HepG2 (cell line): ENCODE results near the gene GNB1. TPM values are rescaled to one million over a fixed set of nuclear protein-coding genes. Genes with fewer than 3 reads are reported as not detected.

Experiments
- ATAC-seq: fragments of 200-7000 bp; cut with Tn5 transposase; 3 replicates; pipeline ENCODE4 v1.9.1; 2020; ENCODE audit warnings: mild to moderate bottlenecking, moderate library complexity
- BruUV-seq: library from RNA; stranded (reverse); fragments of 400-500 nt; replicated peaks from 2 replicates; lab custom pipeline; 2021; lab: Mats Ljungman, UMichigan
- CTCF ChIA-PET: fragments of 300-600 bp; formaldehyde crosslinking; extraction: SDS; loops from one replicate; lab custom pipeline; 2021; ENCODE audit warnings: low total read pairs, inconsistent platforms, low intra/inter-chr PET ratio; lab: Yijun Ruan, JAX
- POLR2A ChIA-PET: fragments of 350-600 bp; sonication (Branson Sonifier 250); formaldehyde crosslinking; loops from one replicate; lab custom pipeline; 2020; ENCODE audit warnings: antibody characterized with exemption, inconsistent platforms; lab: Yijun Ruan, JAX
- DNase-seq: peaks from one replicate; pipeline ENCODE4 v3.0.0-alpha.2; 2015; ENCODE audit warnings: low spot score
- FAIRE-seq: peaks from 3 replicates; lab custom pipeline; 2011; peaks lifted over from hg19 to GRCh38; lab: Jason Lieb, UNC
- H2AFZ ChIP-seq: one replicate; pipeline ENCODE4 v1.6.1; 2011; ENCODE audit warnings: low read length, inconsistent platforms
- H3K27ac ChIP-seq: fragments of 300-600 bp; 3 replicates; pipeline ENCODE4 v1.8.0; 2011; ENCODE audit warnings: mixed run types, mild to moderate bottlenecking, mixed read lengths, low read length, inconsistent platforms; ENCODE audit not compliant: insufficient read depth; ENCODE audit errors: extremely low read length
- H3K27me3 ChIP-seq, 2 experiments: fragments of 200-600 bp in 1 of 2; 2 replicates in 1 of 2; 3 replicates in 1 of 2; pipeline versions ENCODE4 v1.6.0 to v1.8.0; 2011; ENCODE audit warnings: low read length in 2 of 2, mild to moderate bottlenecking in 2 of 2, moderate library complexity in 2 of 2, inconsistent platforms in 1 of 2; ENCODE audit not compliant: insufficient read depth in 2 of 2, control insufficient read depth in 1 of 2
- H3K36me3 ChIP-seq, 2 experiments: fragments of 200-600 bp in 1 of 2; replicated peaks in 1 of 2; 2 replicates in 1 of 2; 3 replicates in 1 of 2; pipeline versions ENCODE4 v1.5.1 to v1.8.0; 2011; ENCODE audit warnings: low read length in 2 of 2, inconsistent platforms in 1 of 2; ENCODE audit not compliant: insufficient read depth in 2 of 2, control insufficient read depth in 1 of 2
- H3K4me1 ChIP-seq: 2 replicates; pipeline ENCODE4 v1.5.1; 2012; ENCODE audit warnings: low read length, inconsistent platforms; ENCODE audit not compliant: insufficient read depth
- H3K4me2 ChIP-seq: 2 replicates; pipeline ENCODE4 v1.6.0; 2011; ENCODE audit warnings: low read depth, low read length, inconsistent platforms
- H3K4me3 ChIP-seq, 3 experiments: fragments of 200-600 bp in 1 of 3; sonication (generic), shearing (Covaris generic) in 1 of 3; replicated peaks in 1 of 3; 2 replicates each; pipeline ENCODE4 v1.5.1; 2011 to 2016; ENCODE audit warnings: low read length in 3 of 3, inconsistent platforms in 2 of 3, low read depth in 2 of 3, mild to moderate bottlenecking in 2 of 3, control low read depth in 1 of 3, mixed read lengths in 1 of 3; ENCODE audit not compliant: insufficient read depth in 1 of 3
- H3K79me2 ChIP-seq: one replicate; pipeline ENCODE4 v1.6.1; 2011; ENCODE audit warnings: low read length, inconsistent platforms; ENCODE audit not compliant: insufficient read depth
- H3K9ac ChIP-seq: 2 replicates; pipeline ENCODE4 v1.6.0; 2011; ENCODE audit warnings: mild to moderate bottlenecking, low read depth, low read length, inconsistent platforms; ENCODE audit not compliant: insufficient read depth
- H3K9me3 ChIP-seq: 2 replicates; pipeline ENCODE4 v1.5.1; 2012; ENCODE audit warnings: mild to moderate bottlenecking, low read length
- H4K20me1 ChIP-seq: 2 replicates; pipeline ENCODE4 v1.6.0; 2011; ENCODE audit warnings: inconsistent platforms, mild to moderate bottlenecking, low read length, moderate library complexity; ENCODE audit not compliant: insufficient read depth
- MAFK ChIP-seq, 2 experiments: IDR thresholded peaks in 1 of 2; conservative IDR thresholded peaks in 1 of 2; 2 replicates each; pipeline ENCODE4 v1.6.1; 2011; ENCODE audit warnings: improper control_type of control experiment in 2 of 2, low read length in 2 of 2
- NFIC ChIP-seq: IDR thresholded peaks from 2 replicates; pipeline ENCODE4 v1.6.1; 2012; ENCODE audit warnings: mild to moderate bottlenecking, low read length, inconsistent platforms
- ONECUT2 ChIP-seq: sonication (generic); formaldehyde crosslinking; IDR thresholded peaks from 2 replicates; pipeline ENCODE4 v1.4.0; 2020; ENCODE audit warnings: missing genetic modification reagents
- SRSF4 ChIP-seq: fragments of 200-400 bp; formaldehyde crosslinking; IDR thresholded peaks from one replicate; pipeline ENCODE4 v1.6.1; 2018; ENCODE audit warnings: mild to moderate bottlenecking, low read depth, low read length, moderate library complexity; ENCODE audit not compliant: poor library complexity, severe bottlenecking
- ZNF567 ChIP-seq: sonication (generic); formaldehyde crosslinking; IDR thresholded peaks from 2 replicates; pipeline ENCODE4 v1.8.1; 2023; ENCODE audit warnings: mild to moderate bottlenecking, missing genetic modification reagents, borderline replicate concordance
- ZNF615 ChIP-seq: sonication (generic); formaldehyde crosslinking; IDR thresholded peaks from 2 replicates; pipeline ENCODE4 v1.5.0; 2020; ENCODE audit warnings: mild to moderate bottlenecking, missing genetic modification reagents, borderline replicate concordance
- WGBS: methylation state at CpG from one replicate; pipeline ENCODE4 v1.1.6; 2017; ENCODE audit warnings: low lambda C conversion rate; 5-methylcytosine and 5-hydroxymethylcytosine counted together
- in situ Hi-C: cut with HindIII; loops from 2 replicates; pipeline ENCODE4 v1.10.0; 2017; ENCODE audit warnings: low pct_unique_long_range_greater_than_20kb; ENCODE audit not compliant: extremely low pct_ligation_motif_present
- intact Hi-C: fragments of 100-400 bp; cut with micrococcal nuclease; formaldehyde crosslinking; loops from one replicate; pipeline ENCODE4 v1.10.0; 2022; ENCODE audit not compliant: unreplicated experiment
- polyA plus RNA-seq, 8 experiments: library from polyadenylated mRNA; depleted of rRNA in 3 of 8; stranded (reverse) in 7 of 8; unstranded in 1 of 8; fragments of >200 nt; fragmentation: Illumina TruSeq in 4 of 8; extraction: Trizol in 4 of 8; gene quantifications; 2 replicates each; pipeline versions ENCODE4 v1.2.1 to v1.2.3, GENCODE V29; 2011 to 2016; ENCODE audit warnings: low read depth in 4 of 8, missing spikeins in 1 of 8, mixed read lengths in 1 of 8; ENCODE audit not compliant: insufficient read depth in 1 of 8
- total RNA-seq, 5 experiments: library from RNA; depleted of rRNA; stranded (reverse); fragments of >200 nt; fragmentation: Illumina TruSeq; extraction: Trizol; gene quantifications; 2 replicates each; pipeline ENCODE4 v1.2.3, GENCODE V29; 2016; ENCODE audit warnings: low read depth in 1 of 5
- TF ChIP-seq, protein P1 (sequence below): sonication (generic); formaldehyde crosslinking; IDR thresholded peaks from 2 replicates; pipeline ENCODE4 v1.4.0; 2020; ENCODE audit warnings: missing genetic modification reagents
- TF ChIP-seq, protein P2 (sequence below): sonication (generic); formaldehyde crosslinking; IDR thresholded peaks from 2 replicates; pipeline ENCODE4 v1.4.0; 2020; ENCODE audit warnings: missing genetic modification reagents

GNB1 gene
- total and polyA plus RNA-seq, 2 of the 13 experiments (the other 11 are each of a cell fraction or from before 2014, with no cell fraction given) = 66.2 to 327 TPM

DNA sequence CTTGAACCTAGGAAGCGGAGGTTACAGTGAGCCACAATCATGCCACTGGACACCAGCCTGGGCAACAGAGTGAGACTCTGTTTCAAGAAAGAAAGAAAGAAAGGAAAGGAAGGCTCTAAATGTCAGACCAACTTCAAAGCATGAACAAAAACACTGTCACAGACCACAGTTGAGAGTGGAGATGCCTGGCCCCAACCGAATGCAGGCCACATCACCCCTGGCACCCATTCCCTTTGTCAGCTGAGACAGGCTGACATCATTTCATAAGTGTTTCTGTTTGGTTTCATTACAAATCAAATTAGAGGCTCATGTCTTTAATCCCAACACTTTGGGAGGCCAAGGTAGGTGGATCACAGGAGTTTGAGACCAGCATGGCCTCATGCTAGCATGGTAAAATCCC lies 84.0 kb downstream of the GNB1 start:
- H4K20me1 ChIP-seq = no peaks in the 10 kb centered on the region
- H3K9me3 ChIP-seq = no peaks in the 10 kb centered on the region
- DNase-seq = no peak
- no peaks in the 10 kb centered on the region for H3K27me3 ChIP-seq
- no peak overlapping the region for H2AFZ ChIP-seq
- no peak overlapping the region for H3K27ac ChIP-seq
- in situ Hi-C loops = no loop called here
- no peaks in the 10 kb centered on the region for H3K4me1 ChIP-seq
- peaks cover 18 to 44% of the 10 kb centered on the region in 2 experiments for H3K36me3 ChIP-seq
- no TSS peak for BruUV-seq
- no peak overlapping the region for H3K4me2 ChIP-seq
- ChIA-PET POLR2A (no interaction called here), CTCF (no interaction called here)
- H3K9ac ChIP-seq = no peak overlapping the region
- TF ChIP-seq ZNF567 (no peak), SRSF4 (no peak), MAFK (conservative IDR thresholded peaks at IDR 0.05 in 1 of 2, IDR thresholded peaks at IDR 0.05 in 1 of 2; ENCODE audit: low read length in 2 of 2) (no peak), NFIC (no peak), ONECUT2 (CRISPR knock-in tag) (no peak), ZNF615 (no peak)
- TF ChIP-seq, protein P1, sequence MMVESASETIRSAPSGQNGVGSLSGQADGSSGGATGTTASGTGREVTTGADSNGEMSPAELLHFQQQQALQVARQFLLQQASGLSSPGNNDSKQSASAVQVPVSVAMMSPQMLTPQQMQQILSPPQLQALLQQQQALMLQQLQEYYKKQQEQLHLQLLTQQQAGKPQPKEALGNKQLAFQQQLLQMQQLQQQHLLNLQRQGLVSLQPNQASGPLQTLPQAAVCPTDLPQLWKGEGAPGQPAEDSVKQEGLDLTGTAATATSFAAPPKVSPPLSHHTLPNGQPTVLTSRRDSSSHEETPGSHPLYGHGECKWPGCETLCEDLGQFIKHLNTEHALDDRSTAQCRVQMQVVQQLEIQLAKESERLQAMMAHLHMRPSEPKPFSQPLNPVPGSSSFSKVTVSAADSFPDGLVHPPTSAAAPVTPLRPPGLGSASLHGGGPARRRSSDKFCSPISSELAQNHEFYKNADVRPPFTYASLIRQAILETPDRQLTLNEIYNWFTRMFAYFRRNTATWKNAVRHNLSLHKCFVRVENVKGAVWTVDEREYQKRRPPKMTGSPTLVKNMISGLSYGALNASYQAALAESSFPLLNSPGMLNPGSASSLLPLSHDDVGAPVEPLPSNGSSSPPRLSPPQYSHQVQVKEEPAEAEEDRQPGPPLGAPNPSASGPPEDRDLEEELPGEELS (CRISPR knock-in tag) = no peak
- TF ChIP-seq, protein P2, sequence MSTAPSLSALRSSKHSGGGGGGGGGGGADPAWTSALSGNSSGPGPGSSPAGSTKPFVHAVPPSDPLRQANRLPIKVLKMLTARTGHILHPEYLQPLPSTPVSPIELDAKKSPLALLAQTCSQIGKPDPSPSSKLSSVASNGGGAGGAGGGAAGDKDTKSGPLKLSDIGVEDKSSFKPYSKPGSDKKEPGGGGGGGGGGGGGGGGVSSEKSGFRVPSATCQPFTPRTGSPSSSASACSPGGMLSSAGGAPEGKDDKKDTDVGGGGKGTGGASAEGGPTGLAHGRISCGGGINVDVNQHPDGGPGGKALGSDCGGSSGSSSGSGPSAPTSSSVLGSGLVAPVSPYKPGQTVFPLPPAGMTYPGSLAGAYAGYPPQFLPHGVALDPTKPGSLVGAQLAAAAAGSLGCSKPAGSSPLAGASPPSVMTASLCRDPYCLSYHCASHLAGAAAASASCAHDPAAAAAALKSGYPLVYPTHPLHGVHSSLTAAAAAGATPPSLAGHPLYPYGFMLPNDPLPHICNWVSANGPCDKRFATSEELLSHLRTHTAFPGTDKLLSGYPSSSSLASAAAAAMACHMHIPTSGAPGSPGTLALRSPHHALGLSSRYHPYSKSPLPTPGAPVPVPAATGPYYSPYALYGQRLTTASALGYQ = no peak
- H3K79me2 ChIP-seq = no peaks in the 10 kb centered on the region
- intact Hi-C loops = no loop called here
- no peak overlapping the region for H3K4me3 ChIP-seq
- no peak for ATAC-seq
- 92% methylated on average over 2 of the region's 2 CpGs for WGBS
- FAIRE-seq = no peak
